GM20431 (cell line): Measurements from ENCODE around the gene CFP.

Experiments
- in situ Hi-C: fragments of 300-500 bp; cut with MseI, MboI; formaldehyde crosslinking; loops from one replicate; pipeline ENCODE4 v1.15.0; 2020; ENCODE audit warnings: low sequenced_read_pairs; ENCODE audit not compliant: unreplicated experiment

The CFP gene

DNA sequence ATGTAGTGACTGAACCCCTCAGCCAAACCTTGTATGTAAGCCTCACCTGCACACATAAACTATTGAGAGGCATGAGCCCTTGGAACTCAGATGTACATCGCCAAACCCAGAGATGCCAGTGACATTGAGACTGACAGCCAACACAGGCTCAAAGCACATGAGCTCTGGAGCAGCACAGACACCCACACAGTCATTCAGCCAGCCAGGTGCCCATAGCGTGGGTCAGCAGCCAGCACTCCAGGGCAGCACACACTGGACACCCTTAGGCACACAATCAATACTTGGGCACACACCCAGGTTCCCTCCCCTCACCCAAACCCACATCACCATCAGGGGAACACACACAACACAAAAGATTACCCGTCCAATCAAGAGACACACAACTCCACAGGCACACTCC is 51.8 kb downstream of the CFP start:
- in situ Hi-C loops: no loop called here

GRCh38 chrX:47577424-47577823 is 52.3 kb downstream of the CFP start:
- in situ Hi-C loops: no loop called here

- in situ Hi-C loops: no loop called here
Observed at GRCh38 chrX:47576021-47576898, 53.5 kb downstream of the CFP start.

DNA sequence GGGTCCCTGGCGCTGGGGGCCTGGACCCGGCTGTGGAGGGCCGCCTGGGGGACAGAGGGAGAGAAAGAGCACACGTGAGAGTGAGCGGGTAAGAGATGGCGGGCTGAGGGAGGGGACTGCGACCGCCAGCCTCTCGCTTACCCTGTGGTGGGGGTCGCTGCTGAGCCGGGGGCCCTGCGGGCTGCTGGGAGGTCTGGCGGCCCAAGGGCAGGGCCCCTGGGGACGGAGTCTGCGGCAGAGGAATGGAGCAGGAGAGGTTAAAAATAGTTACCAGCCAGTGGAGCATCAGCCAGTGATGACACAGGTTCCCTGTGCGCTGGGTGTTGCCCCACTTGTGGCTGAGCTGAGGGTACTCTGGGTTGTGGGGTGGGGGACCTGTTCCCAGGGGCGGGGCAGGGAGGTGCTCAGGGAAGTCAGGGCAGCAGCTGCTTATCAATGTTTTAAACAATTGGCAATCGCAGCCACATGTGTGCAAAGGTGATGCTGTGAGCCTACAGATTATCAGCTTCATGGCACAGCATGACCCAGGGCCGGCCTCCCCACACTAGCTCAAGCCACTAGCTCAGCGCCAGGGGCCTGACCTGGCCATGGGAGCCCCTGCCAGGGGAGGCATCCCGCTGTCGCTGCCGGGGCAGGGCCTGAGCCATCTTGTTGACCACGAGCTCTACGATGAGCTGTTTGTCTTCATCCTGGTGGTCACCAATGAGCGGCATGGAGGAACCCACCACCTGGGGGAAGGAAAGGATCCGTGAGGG is 55.0 kb downstream of the CFP start:
- in situ Hi-C loops: no loop called here

DNA sequence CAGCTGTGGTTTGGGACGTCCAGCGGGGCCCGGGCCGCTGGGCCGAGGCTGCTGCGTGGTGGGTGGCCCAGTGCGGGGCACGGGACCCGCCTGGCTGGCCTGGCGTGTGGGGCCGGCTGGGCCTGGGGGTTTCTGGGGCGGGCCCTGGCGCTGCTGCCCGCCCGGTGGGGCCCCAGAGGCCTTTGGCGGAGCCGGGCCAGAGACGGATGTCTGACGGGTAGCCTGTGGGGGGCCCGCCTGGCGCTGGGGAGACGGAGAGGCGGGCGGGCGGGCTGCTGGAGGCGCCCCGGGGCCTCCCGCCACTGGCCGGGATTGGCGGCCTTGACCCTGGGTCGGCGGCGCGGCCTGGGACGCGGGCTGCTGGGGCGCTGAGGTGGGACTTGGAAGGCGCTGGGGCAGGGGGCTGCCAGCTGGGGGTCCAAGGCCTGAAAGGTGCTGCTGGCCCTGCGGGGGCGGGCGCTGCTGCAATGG is 55.6 kb downstream of the CFP start:
- in situ Hi-C loops: no loop called here

DNA sequence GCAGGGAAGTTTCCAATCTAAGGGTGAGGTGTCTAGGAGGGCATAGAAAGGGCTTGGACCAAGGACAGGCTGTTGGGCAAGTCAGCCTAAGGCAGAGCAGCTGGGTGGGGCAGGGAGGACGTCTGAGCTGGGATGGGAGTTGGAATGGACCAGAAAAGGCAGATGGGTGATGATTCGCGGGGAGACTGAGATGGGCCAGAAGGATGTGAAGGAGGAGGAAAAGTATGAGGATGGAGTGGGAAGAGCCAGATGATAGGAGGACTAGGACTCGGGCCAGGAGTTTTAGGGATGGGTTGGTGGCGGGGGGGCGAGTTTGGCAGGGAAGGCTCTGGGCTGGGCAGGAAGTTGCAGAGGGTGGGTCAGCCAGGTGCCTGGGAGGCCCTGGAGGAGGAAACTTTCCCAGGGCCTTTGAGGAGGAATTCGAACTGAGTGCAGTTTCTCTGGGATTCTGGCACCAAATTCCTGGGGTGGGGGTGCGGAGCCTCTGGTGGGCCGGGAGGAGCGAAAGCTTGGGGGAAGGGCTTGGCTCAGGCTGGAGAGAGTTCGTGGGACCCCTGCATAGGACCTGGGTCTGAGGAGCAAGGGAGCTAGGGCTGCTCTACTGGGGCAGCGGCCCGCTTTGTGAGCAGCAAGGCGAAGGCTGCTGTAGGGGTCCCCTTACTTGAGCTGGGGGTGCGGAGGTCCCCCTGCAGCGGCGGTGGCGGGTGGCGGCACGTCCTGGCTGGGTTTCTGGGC is 56.2 kb downstream of the CFP start:
- in situ Hi-C loops: no loop called here
